ENCODE results near the gene NPIPA1.
"Not testable (repeated sequence)": the region's sequence is repeated elsewhere in the genome, so short reads cannot be mapped to it uniquely, and the experiment has no call there.

DNA sequence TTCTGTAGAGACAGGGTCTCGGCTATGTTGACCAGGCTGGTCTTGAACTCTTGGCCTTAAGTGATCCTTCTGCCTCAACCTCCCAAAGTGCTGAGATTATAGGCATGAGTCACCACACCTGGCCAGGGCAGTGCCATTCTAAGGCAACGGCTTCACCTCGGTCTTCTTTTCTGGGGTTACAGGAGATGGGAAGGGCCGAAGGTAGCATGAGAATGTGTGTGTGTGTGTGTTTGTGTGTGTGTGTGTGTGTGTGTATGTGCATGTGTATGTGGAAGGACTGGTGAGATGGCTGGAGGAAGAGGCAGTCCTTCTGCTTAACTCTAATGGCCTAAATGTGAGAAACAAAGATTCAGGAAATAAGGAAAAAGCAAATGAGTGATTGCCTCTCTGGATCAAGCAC, 39.1 kb upstream of the NPIPA1 start:
- TF ChIP-seq, protein P1, sequence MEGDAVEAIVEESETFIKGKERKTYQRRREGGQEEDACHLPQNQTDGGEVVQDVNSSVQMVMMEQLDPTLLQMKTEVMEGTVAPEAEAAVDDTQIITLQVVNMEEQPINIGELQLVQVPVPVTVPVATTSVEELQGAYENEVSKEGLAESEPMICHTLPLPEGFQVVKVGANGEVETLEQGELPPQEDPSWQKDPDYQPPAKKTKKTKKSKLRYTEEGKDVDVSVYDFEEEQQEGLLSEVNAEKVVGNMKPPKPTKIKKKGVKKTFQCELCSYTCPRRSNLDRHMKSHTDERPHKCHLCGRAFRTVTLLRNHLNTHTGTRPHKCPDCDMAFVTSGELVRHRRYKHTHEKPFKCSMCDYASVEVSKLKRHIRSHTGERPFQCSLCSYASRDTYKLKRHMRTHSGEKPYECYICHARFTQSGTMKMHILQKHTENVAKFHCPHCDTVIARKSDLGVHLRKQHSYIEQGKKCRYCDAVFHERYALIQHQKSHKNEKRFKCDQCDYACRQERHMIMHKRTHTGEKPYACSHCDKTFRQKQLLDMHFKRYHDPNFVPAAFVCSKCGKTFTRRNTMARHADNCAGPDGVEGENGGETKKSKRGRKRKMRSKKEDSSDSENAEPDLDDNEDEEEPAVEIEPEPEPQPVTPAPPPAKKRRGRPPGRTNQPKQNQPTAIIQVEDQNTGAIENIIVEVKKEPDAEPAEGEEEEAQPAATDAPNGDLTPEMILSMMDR (IDR thresholded peaks at IDR 0.05): not testable (repeated sequence)
- not testable (repeated sequence) for TF ChIP-seq POLR2A (IDR thresholded peaks at IDR 0.05)
